SK-N-SH (cell line): ENCODE data around the gene SPEG.

Experiments used
- CHD2 ChIP-seq: fragments of 150-350 bp; IDR thresholded peaks from 2 replicates; pipeline ENCODE4 v1.6.1; 2018; ENCODE audit warnings: low read length; ENCODE audit not compliant: partially characterized antibody
- ELF1 ChIP-seq: IDR thresholded peaks from 2 replicates; pipeline ENCODE4 v1.4.0; 2012
- FOXJ3 ChIP-seq: sonication (generic); formaldehyde crosslinking; IDR thresholded peaks from 2 replicates; pipeline ENCODE4 v1.5.1; 2020; ENCODE audit warnings: mild to moderate bottlenecking, missing genetic modification reagents
- NFIC ChIP-seq: IDR thresholded peaks from 2 replicates; pipeline ENCODE4 v1.4.0; 2012; ENCODE audit warnings: borderline replicate concordance
- NRF1 ChIP-seq: IDR thresholded peaks from 2 replicates; pipeline ENCODE4 v1.6.1; 2012; ENCODE audit warnings: low read depth, mild to moderate bottlenecking, low read length
- POLR2AphosphoS5 ChIP-seq: IDR thresholded peaks from 2 replicates; pipeline ENCODE4 v1.6.1; 2012; ENCODE audit warnings: low read depth, low read length
- RXRA ChIP-seq: IDR thresholded peaks from 2 replicates; pipeline ENCODE4 v1.4.0; 2012; ENCODE audit warnings: low read depth, mild to moderate bottlenecking, borderline replicate concordance
- SIN3A ChIP-seq: IDR thresholded peaks from 2 replicates; pipeline ENCODE4 v1.6.1; 2012; ENCODE audit warnings: low read depth, mild to moderate bottlenecking, low read length, moderate library complexity, borderline replicate concordance
- SMC3 ChIP-seq: IDR thresholded peaks from 2 replicates; pipeline ENCODE4 v1.6.1; 2012; ENCODE audit warnings: low read depth, low read length, improper control_type of control experiment
- TCF12 ChIP-seq: IDR thresholded peaks from 2 replicates; pipeline ENCODE4 v1.4.0; 2012
- TF ChIP-seq, protein P1 (sequence below): fragments of 200-600 bp; sonication (generic); IDR thresholded peaks from 2 replicates; pipeline ENCODE4 v1.6.1; 2017; ENCODE audit warnings: antibody characterized with exemption, mild to moderate bottlenecking, moderate library complexity
- TF ChIP-seq, protein P2 (sequence below): IDR thresholded peaks from 2 replicates; pipeline ENCODE4 v1.6.1; 2012; ENCODE audit warnings: mild to moderate bottlenecking, low read depth, low read length, moderate library complexity
- TF ChIP-seq, protein P3 (sequence below): IDR thresholded peaks from 2 replicates; pipeline ENCODE4 v1.4.0; 2012; ENCODE audit warnings: low read depth
- TF ChIP-seq, protein P4 (sequence below): IDR thresholded peaks from 2 replicates; pipeline ENCODE4; 2012

DNA sequence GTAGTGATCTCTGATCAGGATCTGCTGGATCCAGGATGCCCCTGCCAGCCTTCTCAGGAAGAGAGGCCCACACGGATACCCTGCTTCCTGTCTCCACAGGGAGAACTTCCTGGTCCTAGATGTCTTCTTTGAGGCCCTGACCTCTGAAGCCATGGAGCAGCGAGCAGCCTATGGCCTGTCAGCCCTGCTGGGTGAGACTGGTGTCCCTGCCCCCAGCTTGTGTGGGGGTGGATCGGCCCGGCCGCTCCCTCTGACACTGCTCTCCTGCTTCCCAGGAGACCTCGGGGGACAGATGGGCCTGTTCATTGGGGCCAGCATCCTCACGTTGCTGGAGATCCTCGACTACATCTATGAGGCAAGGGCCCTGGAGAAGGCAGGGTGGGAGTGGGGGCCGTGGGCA, 102.3 kb downstream of the SPEG start:
- TF ChIP-seq SIN3A = no peak
- TF ChIP-seq, protein P1, sequence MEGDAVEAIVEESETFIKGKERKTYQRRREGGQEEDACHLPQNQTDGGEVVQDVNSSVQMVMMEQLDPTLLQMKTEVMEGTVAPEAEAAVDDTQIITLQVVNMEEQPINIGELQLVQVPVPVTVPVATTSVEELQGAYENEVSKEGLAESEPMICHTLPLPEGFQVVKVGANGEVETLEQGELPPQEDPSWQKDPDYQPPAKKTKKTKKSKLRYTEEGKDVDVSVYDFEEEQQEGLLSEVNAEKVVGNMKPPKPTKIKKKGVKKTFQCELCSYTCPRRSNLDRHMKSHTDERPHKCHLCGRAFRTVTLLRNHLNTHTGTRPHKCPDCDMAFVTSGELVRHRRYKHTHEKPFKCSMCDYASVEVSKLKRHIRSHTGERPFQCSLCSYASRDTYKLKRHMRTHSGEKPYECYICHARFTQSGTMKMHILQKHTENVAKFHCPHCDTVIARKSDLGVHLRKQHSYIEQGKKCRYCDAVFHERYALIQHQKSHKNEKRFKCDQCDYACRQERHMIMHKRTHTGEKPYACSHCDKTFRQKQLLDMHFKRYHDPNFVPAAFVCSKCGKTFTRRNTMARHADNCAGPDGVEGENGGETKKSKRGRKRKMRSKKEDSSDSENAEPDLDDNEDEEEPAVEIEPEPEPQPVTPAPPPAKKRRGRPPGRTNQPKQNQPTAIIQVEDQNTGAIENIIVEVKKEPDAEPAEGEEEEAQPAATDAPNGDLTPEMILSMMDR = no peak
- TF ChIP-seq POLR2AphosphoS5 = no peak
- TF ChIP-seq, protein P2, sequence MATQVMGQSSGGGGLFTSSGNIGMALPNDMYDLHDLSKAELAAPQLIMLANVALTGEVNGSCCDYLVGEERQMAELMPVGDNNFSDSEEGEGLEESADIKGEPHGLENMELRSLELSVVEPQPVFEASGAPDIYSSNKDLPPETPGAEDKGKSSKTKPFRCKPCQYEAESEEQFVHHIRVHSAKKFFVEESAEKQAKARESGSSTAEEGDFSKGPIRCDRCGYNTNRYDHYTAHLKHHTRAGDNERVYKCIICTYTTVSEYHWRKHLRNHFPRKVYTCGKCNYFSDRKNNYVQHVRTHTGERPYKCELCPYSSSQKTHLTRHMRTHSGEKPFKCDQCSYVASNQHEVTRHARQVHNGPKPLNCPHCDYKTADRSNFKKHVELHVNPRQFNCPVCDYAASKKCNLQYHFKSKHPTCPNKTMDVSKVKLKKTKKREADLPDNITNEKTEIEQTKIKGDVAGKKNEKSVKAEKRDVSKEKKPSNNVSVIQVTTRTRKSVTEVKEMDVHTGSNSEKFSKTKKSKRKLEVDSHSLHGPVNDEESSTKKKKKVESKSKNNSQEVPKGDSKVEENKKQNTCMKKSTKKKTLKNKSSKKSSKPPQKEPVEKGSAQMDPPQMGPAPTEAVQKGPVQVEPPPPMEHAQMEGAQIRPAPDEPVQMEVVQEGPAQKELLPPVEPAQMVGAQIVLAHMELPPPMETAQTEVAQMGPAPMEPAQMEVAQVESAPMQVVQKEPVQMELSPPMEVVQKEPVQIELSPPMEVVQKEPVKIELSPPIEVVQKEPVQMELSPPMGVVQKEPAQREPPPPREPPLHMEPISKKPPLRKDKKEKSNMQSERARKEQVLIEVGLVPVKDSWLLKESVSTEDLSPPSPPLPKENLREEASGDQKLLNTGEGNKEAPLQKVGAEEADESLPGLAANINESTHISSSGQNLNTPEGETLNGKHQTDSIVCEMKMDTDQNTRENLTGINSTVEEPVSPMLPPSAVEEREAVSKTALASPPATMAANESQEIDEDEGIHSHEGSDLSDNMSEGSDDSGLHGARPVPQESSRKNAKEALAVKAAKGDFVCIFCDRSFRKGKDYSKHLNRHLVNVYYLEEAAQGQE = no peak
- no peak for TF ChIP-seq RXRA
- TF ChIP-seq SMC3 = no peak
- no peak for TF ChIP-seq NRF1
- TF ChIP-seq, protein P3, sequence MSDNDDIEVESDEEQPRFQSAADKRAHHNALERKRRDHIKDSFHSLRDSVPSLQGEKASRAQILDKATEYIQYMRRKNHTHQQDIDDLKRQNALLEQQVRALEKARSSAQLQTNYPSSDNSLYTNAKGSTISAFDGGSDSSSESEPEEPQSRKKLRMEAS = no peak
- TF ChIP-seq NFIC = no peak
- no peak for TF ChIP-seq TCF12
- no peak for TF ChIP-seq CHD2
- no peak for TF ChIP-seq ELF1
- no peak for TF ChIP-seq FOXJ3 (CRISPR knock-in tag)
- TF ChIP-seq, protein P4, sequence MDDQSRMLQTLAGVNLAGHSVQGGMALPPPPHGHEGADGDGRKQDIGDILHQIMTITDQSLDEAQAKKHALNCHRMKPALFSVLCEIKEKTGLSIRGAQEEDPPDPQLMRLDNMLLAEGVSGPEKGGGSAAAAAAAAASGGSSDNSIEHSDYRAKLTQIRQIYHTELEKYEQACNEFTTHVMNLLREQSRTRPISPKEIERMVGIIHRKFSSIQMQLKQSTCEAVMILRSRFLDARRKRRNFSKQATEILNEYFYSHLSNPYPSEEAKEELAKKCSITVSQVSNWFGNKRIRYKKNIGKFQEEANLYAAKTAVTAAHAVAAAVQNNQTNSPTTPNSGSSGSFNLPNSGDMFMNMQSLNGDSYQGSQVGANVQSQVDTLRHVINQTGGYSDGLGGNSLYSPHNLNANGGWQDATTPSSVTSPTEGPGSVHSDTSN = no peak
